ENCODE measurements around the gene FNBP1. TPM values are rescaled to one million over a fixed set of nuclear protein-coding genes. Genes with fewer than 3 reads are reported as not detected.
"Not testable (repeated sequence)": the region's sequence is repeated elsewhere in the genome, so short reads cannot be mapped to it uniquely, and the experiment has no call there.

FNBP1 gene
- total RNA-seq, 1 donor from 2014 or later = 87.2 TPM

DNA sequence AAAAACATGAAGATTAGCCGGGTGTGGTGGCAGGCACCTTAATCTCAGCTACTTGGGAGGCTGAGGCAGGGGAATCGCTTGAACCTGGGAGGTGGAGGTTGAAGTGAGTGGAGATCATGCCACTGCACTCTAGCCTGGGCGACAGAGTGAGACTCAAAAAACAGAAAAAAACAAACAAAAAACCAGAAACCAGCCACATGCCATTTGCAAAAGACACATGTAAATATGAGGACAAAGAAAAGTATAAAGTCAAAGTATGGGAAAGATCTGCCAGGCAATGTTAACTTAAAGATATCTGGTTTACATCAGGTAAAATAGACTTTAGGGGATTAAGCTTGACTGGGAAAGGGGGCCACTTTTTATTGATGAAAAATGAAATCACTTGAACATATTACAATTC is 90.7 kb downstream of the FNBP1 start:
- H3K9me3 ChIP-seq = no peaks in the 10 kb centered on the region
- H3K27me3 ChIP-seq = no peaks in the 10 kb centered on the region
- intact Hi-C loops (cut with DNase I) = no loop called here
- H3K27ac ChIP-seq = no peak overlapping the region
- TF ChIP-seq, protein P1, sequence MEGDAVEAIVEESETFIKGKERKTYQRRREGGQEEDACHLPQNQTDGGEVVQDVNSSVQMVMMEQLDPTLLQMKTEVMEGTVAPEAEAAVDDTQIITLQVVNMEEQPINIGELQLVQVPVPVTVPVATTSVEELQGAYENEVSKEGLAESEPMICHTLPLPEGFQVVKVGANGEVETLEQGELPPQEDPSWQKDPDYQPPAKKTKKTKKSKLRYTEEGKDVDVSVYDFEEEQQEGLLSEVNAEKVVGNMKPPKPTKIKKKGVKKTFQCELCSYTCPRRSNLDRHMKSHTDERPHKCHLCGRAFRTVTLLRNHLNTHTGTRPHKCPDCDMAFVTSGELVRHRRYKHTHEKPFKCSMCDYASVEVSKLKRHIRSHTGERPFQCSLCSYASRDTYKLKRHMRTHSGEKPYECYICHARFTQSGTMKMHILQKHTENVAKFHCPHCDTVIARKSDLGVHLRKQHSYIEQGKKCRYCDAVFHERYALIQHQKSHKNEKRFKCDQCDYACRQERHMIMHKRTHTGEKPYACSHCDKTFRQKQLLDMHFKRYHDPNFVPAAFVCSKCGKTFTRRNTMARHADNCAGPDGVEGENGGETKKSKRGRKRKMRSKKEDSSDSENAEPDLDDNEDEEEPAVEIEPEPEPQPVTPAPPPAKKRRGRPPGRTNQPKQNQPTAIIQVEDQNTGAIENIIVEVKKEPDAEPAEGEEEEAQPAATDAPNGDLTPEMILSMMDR (IDR thresholded peaks at IDR 0.05) = no peak
- DNase-seq (ENCODE audit: low spot score in 2 of 2) = no peak
- peaks cover 18 to 24% of the 10 kb centered on the region in 2 donors for H3K36me3 ChIP-seq
- no peak overlapping the region for H3K4me3 ChIP-seq
- H3K4me1 ChIP-seq = peaks cover 0 to 26% of the 10 kb centered on the region in 2 donors

DNA sequence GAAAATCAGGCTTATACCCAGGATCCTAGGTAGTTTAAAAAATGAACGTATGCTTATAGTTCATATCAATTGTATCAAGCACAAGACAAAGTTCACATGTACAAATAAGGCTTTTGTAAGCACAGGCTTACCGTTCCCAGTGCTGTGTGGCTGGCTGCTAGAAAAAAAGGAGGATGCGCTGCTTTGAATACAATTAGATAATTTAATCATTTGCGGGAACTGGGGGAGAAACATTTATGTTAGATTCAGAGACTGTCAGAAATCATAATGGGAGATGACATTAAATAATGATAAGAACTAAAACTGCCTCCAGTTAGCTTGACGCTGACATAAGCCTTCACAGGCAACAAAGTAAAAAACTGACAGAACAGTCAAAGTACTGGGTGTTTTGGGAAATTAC is 93.2 kb downstream of the FNBP1 start:
- no peaks in the 10 kb centered on the region for H3K9me3 ChIP-seq
- no peak for DNase-seq (ENCODE audit: low spot score in 2 of 2)
- H3K36me3 ChIP-seq = peaks cover 9 to 10% of the 10 kb centered on the region in 2 donors
- peaks cover 3 to 46% of the 10 kb centered on the region in 2 donors for H3K4me1 ChIP-seq
- H3K27ac ChIP-seq = peak overlapping the region; percentile 39 to 60
- no peak overlapping the region for H3K4me3 ChIP-seq
- H3K27me3 ChIP-seq = no peaks in the 10 kb centered on the region
- TF ChIP-seq, protein P1 (IDR thresholded peaks at IDR 0.05) = no peak
- intact Hi-C loops (cut with DNase I) = no loop called here

DNA sequence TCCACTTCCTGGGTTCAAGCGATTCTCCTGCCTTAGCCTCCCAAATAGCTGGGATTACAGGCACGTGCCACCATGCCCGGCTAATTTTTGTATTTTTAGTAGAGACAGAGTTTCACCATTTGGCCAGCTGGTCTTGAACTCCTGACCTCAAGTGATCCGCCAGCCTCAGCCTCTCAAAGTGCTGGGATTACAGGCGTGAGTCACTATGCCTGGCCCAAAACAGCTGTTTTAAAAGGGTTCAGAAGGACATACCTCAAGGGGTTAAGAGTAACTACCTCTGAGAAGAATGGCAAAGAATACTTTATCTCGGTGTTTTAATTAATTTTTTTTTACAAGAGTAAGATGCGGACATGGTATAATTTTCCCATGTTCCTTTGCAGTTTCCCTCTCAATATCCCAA is 94.4 kb downstream of the FNBP1 start:
- H3K4me3 ChIP-seq; intact Hi-C loops (cut with DNase I); DNase-seq (ENCODE audit: low spot score in 2 of 2); H3K27me3 ChIP-seq; H3K9me3 ChIP-seq: not testable (repeated sequence)
- peaks cover 9 to 10% of the 10 kb centered on the region in 2 donors for H3K36me3 ChIP-seq
- H3K27ac ChIP-seq = peak overlapping the region; percentile 39 to 60
- H3K4me1 ChIP-seq = peaks cover 3 to 53% of the 10 kb centered on the region in 2 donors

DNA sequence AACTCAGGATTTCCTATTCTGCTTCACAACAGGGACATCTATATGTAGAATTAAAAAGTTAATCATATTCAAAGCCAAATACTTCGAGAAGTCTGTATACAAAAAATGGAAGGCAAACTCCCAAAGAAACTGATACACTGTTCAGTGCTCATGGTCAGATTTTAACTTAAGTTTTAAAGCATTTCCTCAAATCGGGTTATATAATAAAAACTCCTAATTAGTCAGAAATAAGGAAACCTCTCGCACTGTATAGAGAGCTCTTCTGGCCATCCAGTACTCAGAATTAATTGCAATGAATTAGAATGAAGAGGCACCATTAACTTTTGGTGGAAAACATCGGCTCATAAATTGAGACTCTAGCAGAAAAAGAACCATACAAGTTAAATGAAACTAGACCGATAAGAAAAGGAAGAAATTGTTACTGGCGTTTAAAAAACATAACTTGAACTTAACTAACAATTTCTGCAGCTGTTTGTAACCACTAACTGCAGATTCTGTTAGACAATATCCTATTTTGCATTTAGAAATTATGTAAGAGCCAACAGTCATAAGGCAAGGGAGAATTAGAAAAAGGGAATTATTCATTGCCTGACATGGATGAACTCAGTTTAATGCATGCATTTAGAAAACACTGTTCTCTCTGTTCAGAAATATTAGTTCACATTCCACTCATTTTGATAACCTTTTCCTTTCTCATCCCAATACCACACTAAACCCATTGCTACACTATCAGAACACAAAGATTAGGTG is 96.6 kb downstream of the FNBP1 start:
- peaks cover under 1 to 1% of the 10 kb centered on the region in 2 donors for H3K36me3 ChIP-seq
- H3K27me3 ChIP-seq = no peaks in the 10 kb centered on the region
- H3K9me3 ChIP-seq = no peaks in the 10 kb centered on the region
- H3K4me1 ChIP-seq = peaks cover 3 to 53% of the 10 kb centered on the region in 2 donors
- TF ChIP-seq, protein P1 (IDR thresholded peaks at IDR 0.05) = no peak
- H3K27ac ChIP-seq = peak overlapping the region; percentile 67 to 68
- DNase-seq (ENCODE audit: low spot score in 2 of 2) = no peak
- intact Hi-C loops (cut with DNase I) = no loop called here
- H3K4me3 ChIP-seq = no peak overlapping the region

DNA sequence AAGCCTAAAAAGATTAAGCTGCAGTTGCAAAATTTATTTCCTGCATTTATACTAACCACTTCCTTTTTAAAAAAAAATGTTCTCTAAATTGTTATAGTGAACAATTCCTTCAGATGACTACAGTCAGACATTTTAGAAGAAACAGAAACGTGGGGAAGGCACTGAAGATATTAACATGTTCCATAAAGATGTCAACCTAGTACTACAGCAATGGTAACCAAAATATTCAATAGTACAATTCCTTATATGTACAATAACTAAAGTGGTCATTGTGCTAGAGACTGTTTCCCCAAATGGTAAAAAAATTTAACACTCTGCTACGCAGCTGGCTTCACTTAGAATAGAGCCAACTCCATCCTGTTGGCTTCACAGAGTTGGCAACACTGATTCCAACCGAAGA is 97.7 kb downstream of the FNBP1 start:
- intact Hi-C loops (cut with DNase I) = no loop called here
- H3K9me3 ChIP-seq = no peaks in the 10 kb centered on the region
- no peak overlapping the region for H3K4me3 ChIP-seq
- TF ChIP-seq, protein P1 (IDR thresholded peaks at IDR 0.05) = no peak
- no peaks in the 10 kb centered on the region for H3K27me3 ChIP-seq
- H3K27ac ChIP-seq = peak overlapping the region; percentile 67 to 68
- peaks cover 0 to 5% of the 10 kb centered on the region in 2 donors for H3K36me3 ChIP-seq
- H3K4me1 ChIP-seq = peaks cover 3 to 50% of the 10 kb centered on the region in 2 donors
- no peak for DNase-seq (ENCODE audit: low spot score in 2 of 2)

DNA sequence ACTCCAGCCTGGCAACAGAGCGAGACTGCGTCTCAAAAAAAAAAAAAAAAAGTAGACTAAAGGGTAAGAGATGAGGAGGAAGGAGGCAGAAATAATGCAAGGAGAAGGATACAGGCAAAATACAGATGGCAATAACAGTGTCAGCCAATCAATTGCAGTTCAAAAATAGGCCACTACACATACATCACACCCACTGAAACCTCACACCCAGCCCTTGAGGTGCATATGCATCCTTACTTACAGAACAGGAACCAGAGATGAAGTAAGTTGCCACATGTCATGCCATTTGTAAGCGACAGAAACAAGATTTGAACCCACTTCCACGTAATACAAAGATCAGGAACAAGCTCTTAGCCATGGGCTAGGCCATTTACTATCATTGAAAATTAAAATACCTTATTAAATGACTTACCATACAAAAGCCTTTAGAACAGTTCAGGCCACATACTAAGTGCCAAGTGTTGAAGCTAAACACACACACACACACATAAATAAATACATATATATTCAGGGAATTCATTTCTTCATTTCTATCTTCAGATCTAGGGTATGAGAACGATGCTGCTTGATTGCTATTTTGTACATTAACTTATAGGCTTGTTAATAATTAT is 98.4 kb downstream of the FNBP1 start:
- Histone ChIP-seq H3K9me3 (no peaks in the 10 kb centered on the region), H3K4me1 (peaks cover 3 to 52% of the 10 kb centered on the region in 2 donors), H3K27me3 (no peaks in the 10 kb centered on the region), H3K36me3 (peaks cover 0 to 5% of the 10 kb centered on the region in 2 donors), H3K4me3 (no peak overlapping the region), H3K27ac (peak overlapping the region; percentile 67 to 68)
- DNase-seq (ENCODE audit: low spot score in 2 of 2) = no peak
- intact Hi-C loops (cut with DNase I) = no loop called here
- TF ChIP-seq, protein P1 (IDR thresholded peaks at IDR 0.05) = no peak
